Erythroblast (primary cell): ENCODE data around the gene SDF2.
"Not testable (repeated sequence)": the region's sequence is repeated elsewhere in the genome, so short reads cannot be mapped to it uniquely, and the experiment has no call there.

Experiments used
- DNase-seq, 2 experiments: peaks; one replicate each; lab custom pipeline; 2025; lab: John Stamatoyannopoulos, UW
- GATA1 ChIP-seq: IDR thresholded peaks from 2 replicates; pipeline ENCODE4 v1.6.1; 2011; ENCODE audit warnings: low read depth, mild to moderate bottlenecking, control low read depth, low read length, moderate library complexity
- POLR2A ChIP-seq: IDR thresholded peaks from 2 replicates; pipeline ENCODE4 v1.6.1; 2011; ENCODE audit warnings: mild to moderate bottlenecking, low read length

SDF2 gene

DNA sequence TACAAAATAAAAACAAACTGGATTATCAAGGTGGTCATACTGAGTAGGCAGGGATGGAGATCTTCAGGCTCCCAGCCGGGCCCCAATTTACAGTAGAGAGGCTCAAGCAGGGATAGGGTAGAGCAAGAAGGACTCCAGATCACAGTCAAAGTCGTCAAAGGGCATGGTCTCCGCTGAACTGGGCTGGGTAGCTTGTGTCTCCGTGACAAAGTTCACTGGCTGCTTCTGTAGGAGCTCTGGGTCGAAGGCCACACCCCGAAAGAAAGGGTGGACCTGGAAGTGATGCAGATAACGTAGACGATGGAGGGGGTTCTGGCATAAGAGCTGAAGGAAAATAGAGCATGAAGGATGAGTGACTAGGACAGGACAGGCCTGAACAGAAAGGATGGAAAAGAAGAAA is 51.3 kb downstream of the SDF2 start:
- TF ChIP-seq GATA1: no peak
- TF ChIP-seq POLR2A: no peak
- peak in 1 of 2 experiments; percentile 10 for DNase-seq

DNA sequence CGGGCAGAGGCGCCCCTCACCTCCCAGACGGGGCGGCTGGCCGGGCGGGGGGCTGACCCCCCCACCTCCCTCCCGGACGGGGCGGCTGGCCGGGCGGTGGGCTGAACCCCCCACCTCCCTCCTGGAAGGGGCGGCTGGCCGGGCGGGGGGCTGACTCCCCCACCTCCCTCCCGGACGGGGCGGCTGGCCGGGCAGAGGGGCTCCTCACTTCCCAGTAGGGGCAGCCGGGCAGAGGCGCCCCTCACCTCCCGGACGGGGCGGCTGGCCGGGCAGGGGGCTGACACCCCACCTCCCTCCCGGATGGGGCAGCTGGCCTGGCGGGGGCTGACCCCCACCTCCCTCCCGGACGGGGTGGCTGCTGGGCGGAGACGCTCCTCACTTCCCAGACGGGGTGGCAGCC is 57.7 kb downstream of the SDF2 start:
- not testable (repeated sequence) for DNase-seq

DNA sequence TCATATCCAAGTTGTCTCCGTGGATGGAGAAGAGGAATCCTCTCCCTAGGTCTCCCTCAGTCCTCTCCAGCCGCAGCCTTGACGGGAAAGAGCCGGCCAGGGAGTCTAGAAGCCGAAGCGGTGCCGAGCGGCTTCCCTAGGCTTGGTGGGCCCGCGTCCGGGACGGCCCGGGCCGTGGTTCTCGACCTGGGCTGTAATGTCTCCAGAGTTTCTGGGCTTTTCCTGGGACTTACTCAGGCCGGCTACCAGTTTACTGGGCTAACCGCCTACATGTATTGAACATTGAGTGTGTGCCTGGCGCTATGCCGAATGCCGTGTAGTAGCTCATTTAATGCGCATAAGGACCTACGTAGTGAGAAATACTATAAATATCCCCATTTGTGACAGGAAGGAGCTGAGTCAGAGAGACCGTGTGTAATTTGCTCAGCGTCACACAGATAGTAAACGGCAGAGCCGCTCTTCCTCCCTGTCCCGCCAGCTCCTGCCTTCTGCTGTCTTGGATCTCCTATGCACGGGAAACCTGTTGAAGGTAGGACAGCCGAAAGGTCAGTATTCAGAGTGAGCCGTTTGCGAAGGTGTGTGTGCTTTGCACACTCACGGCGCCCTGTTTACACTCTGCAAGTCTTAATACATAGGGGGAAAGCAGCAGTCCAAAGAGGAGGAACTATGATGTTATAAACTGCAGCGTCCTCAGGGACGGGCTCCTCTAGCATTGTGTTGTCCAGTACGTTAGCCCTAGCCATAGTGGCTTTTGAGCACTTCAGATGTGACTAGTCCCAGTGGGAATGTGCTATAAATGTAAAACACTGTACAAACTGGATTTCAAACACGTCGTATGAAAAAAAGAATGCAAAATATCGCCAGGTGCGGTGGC is 62.2 kb downstream of the SDF2 start:
- TF ChIP-seq GATA1: no peak
- TF ChIP-seq POLR2A: peak; percentile 90
- DNase-seq: peak; percentile 86 to 91

DNA sequence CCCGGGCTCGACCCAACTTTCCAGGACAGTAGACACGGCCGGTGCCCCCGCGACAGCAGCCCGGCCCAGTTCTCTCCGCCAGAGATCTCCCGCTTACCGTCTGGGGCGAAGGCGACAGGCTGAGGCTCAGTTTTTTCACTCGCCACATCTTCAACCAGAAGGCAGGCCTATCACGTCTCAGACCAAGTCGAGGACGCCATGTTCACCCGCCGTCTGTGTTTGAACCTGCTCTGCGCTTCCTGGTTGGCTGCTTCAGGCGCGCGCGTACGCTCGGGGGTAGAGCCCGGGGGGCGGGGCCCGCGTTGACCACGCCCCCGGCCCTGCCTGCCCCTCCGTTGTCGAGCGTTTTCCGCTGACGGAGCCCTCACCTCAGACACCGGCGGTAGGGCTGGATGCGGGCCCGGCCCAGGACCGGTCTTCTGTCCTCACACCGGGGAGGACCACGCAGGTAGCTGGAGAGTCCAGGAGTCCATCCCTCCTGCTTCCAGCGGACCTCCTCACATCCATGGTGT is 62.9 kb downstream of the SDF2 start, which contains the start of gene SPAG5:
Gene SPAG5, minus strand, starts transcription at position 227 of the 512 bp plus-strand sequence. Its CDS starts 79 bp downstream, at position 148.
- peak; percentile 97 to 98 for DNase-seq
- TF ChIP-seq GATA1 (no peak), POLR2A (peak; percentile 99)

DNA sequence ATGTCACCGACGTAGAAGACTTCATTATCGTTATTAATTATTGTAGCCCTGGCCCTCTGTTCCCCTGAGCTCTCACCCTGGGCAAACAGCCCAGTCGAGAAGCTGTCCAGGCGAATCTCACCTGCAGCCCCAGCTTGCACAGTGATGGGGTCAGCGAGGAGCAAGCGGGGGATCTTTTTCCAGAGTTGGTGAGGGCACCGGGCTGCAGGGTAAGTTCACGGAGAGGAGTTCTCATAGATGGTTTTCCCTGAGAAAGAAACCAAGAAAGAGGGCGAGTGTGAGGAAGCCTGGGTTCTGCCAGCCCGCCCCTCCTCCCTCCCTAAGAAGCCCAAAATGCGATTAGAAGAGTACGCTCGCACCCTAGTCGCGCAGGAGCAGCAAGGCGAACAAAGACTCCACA is 63.3 kb downstream of the SDF2 start:
- no peak for TF ChIP-seq GATA1
- TF ChIP-seq POLR2A: no peak
- no peak for DNase-seq
